Measurements from ENCODE around the gene MCUB. TPM values are rescaled to one million over a fixed set of nuclear protein-coding genes. Genes with fewer than 3 reads are reported as not detected.
A peak's percentile ranks its signal among the peaks of the same experiment; 100 is the strongest.

Gene MCUB
- total and polyA plus RNA-seq, 2 donors (not counting 3 experiments of a cell fraction or from before 2014, with no cell fraction given): 32.5 to 53.8 TPM

- CTCF ChIA-PET: interaction anchor here (0.8 to 1.6 kb wide), 3 partner anchors 105 to 120 kb away, joined by 3 to 4 read pairs (median 4); no protein-coding TSS in a partner anchor
- intact Hi-C loops (cut with micrococcal nuclease): no loop called here
- H3K27me3 ChIP-seq (ENCODE audit: control insufficient read depth in 2 of 2, insufficient read depth in 2 of 2, low read length in 2 of 2): no peaks in the 10 kb centered on the region
Observed at GRCh38 chr4:109547394-109547793, 12.7 kb upstream of the MCUB start.

More at GRCh38 chr4:109547394-109547793, 12.7 kb upstream of the MCUB start:
- FAIRE-seq (no peak), DNase-seq (ENCODE audit: low read depth, low spot score) (peak; percentile 10)
- dilution Hi-C loops (cut with MboI; ENCODE audit: extremely low pct_ligation_motif_present, low sequenced_read_pairs): no loop called here
- Histone ChIP-seq H3K4me3 (replicated peaks in 1 of 3; ENCODE audit: insufficient read depth in 1 of 3, low read depth in 1 of 3, low read length in 3 of 3) (no peak overlapping the region), H3K9me3 (replicated peaks; ENCODE audit: control insufficient read depth, insufficient read depth, low read length) (no peaks in the 10 kb centered on the region), H2AFZ (ENCODE audit: low read depth, low read length) (no peak overlapping the region), H3K79me2 (ENCODE audit: control insufficient read depth, insufficient read depth, low read length) (no peaks in the 10 kb centered on the region), H3K36me3 (ENCODE audit: control insufficient read depth in 2 of 2, extremely low read depth in 1 of 2, insufficient read depth in 2 of 2, low read length in 2 of 2) (peaks cover 0 to 4% of the 10 kb centered on the region in 2 experiments), H3K27ac (ENCODE audit: insufficient read depth, low read depth, low read length) (no peak overlapping the region), H3K4me2 (ENCODE audit: insufficient read depth, low read length) (no peak overlapping the region), H4K20me1 (replicated peaks; ENCODE audit: control insufficient read depth, extremely low read depth, insufficient read depth, low read length) (no peaks in the 10 kb centered on the region), H3K4me1 (ENCODE audit: control insufficient read depth, extremely low read depth, insufficient read depth, low read length) (peaks cover 17% of the 10 kb centered on the region), H3K9me1 (replicated peaks; ENCODE audit: control insufficient read depth, extremely low read depth, insufficient read depth, low read length) (no peaks in the 10 kb centered on the region), H3K9ac (replicated peaks; ENCODE audit: extremely low read depth, insufficient read depth, low read length) (no peak overlapping the region)
- BruUV-seq (replicated peaks): no TSS peak
- no peak for TF ChIP-seq MYC (IDR thresholded peaks at IDR 0.05; ENCODE audit: low read depth, low read length)
- no peak for TF ChIP-seq GATA2 (IDR thresholded peaks at IDR 0.05; ENCODE audit: insufficient read depth, insufficient read length, low read depth, low read length)
- no peak for TF ChIP-seq FOS (IDR thresholded peaks at IDR 0.05; ENCODE audit: borderline replicate concordance, insufficient read depth, low read length)
- no peak for TF ChIP-seq EZH2 (IDR thresholded peaks at IDR 0.05; ENCODE audit: borderline replicate concordance, low read depth, low read length, severe bottlenecking)
- no peak for TF ChIP-seq POLR2AphosphoS5 (IDR thresholded peaks at IDR 0.05; ENCODE audit: insufficient read depth, low read depth, low read length)
- TF ChIP-seq JUN (IDR thresholded peaks at IDR 0.05; ENCODE audit: borderline replicate concordance, insufficient read depth, insufficient read length, low read depth): no peak
- TF ChIP-seq MAX (IDR thresholded peaks at IDR 0.05; ENCODE audit: insufficient read depth, insufficient read length): no peak
- no peak for TF ChIP-seq POLR2A (IDR thresholded peaks at IDR 0.05; ENCODE audit: low read depth, low read length)
- TF ChIP-seq CTCF (IDR thresholded peaks at IDR 0.05; ENCODE audit: extremely low read depth in 1 of 2, insufficient read depth in 1 of 2, low read depth in 1 of 2, low read length in 2 of 2): no peak
- POLR2A ChIA-PET: interaction anchor here (0.7 kb wide), 1 partner anchor 217 kb away, joined by 3 read pairs; no protein-coding TSS in a partner anchor

All from endothelial cell of umbilical vein (primary cell).